ENCODE data around the gene PRKD2.
"Not testable (repeated sequence)": the region's sequence is repeated elsewhere in the genome, so short reads cannot be mapped to it uniquely, and the experiment has no call there.

The PRKD2 gene

DNA sequence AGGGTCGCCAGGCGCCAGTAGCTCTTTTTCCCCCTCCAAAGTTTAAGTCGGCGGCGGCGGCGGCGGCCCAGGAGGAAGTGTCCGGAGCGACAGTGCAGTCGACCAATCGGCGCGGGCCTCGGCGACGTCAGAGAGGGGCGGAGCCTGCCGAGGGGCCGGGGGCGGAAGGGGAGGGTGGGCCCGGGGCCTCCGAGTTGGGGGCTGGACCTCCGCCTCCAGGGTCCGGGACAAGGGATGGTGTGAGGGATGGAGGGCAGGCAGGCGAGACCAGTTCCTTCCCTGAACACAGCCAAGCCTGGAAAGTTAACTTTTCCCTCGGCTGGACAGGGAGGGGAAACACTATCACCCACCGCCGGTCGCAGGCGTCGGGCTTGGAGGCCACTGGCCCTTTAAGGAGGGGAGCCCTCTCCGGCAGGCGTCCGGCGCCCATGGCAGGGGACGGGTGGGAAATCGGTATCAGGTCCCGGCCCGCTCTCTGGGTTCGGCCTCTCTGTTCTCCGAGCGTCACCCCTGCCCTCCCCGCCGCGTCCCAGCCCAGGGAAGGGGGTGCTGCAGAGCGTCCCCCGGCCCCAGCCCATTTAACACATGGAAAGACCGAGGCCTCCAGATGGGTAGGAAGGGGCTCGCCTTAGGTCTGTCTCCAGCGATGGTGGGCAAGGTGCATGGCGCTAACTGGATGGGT, at the start of gene PRKD2:
PRKD2 (minus strand) TSS at position 81 of the 682 bp plus-strand sequence. CDS start 744 bp downstream, outside the sequence.
- FAIRE-seq (peak; percentile 56), DNase-seq (ENCODE audit: insufficient read length, low spot score) (peak; percentile 73)

DNA sequence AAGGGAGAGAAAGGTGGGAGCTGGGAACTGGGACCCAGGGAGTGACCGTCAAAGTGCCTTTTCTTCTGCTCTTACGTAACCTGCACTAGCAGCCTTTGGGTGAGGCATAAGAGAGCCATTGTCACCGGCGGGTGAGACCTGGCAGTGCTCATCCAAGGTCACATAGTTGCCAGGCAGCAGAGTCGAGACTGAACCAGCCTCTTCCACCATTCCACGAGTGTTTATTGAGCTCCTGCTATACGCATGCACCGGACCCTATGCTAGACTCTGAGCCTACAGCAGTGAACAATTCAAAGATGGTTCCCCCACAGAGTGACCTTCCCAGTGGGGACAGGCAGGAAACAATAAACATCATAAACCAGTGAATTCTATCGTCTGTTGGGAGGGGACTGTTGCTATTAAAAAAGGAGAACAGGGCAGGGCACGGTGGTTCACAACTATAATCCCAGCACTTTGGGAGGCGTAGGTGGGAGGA, 47.9 kb upstream of the PRKD2 start:
- FAIRE-seq (no peak), DNase-seq (ENCODE audit: insufficient read length, low spot score) (no peak)

DNA sequence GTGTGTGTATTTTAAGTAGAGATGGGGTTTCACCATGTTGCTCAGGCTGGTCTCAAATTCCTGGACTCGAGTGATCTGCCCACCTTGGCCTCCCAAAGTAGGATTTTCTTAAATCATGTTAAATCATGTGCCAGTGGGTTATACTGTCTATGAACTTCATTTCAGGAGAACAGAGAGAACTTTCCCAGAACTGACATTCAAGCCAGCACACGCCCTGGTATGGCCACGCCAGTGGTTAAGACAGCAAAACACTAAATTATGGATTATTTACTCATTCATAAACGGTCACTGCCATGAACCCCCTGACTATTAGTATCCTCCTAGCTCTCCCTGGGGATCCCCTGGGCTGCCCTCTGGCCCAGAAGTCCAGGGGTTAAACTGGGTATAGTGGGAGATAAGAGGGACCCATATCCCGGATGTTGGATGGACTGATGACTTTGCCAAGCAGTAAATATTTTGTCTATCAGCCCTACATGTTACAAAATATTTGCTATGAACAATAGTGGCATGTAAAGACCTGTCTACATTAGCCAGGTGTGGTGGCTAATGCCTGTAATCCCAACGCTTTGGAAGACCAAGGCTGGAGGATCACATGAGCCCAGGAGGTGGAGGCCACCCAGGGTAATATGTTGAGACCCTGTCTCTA, 45.5 kb upstream of the PRKD2 start:
- DNase-seq (ENCODE audit: insufficient read length, low spot score) = no peak
- FAIRE-seq = no peak

DNA sequence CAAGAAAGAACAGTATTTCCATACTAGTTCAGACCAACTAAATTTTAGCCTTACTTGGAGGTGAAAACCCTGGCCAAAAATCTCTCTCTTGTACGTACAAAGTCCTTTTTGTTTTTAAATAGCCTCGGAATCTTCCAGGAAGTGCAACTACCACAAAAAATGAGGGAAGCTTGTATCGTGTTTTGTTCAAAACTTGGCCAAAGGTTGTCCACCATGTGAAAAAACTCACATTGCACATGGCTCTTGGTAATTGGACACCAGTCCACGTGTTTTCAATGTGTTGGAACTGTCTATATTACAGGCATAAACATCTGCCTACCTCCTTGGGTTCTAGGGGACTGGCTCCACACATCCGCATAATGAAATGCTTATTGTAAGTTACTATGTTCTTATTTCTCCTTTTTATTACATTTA, 44.5 kb upstream of the PRKD2 start:
- FAIRE-seq (no peak), DNase-seq (ENCODE audit: insufficient read length, low spot score) (no peak)

DNA sequence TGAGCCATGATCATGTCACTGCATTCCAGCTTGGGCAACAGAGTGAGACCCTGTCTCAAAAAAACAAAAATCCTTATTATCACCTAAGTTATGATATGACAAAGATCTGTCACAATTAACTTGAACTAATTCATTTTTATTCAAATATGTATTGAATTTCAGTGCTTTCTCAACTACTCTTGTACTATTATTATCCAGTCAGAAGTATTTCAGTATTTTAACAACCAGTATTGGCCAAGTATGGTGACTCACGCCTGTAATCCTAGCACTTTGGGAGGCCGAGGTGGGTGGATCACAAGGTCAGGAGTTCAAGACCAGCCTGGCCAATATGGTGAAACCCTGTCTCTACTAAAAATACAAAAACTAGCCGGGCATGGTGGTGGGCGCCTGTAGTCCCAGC, 44.0 kb upstream of the PRKD2 start:
- not testable (repeated sequence) for DNase-seq (ENCODE audit: insufficient read length, low spot score); FAIRE-seq

DNA sequence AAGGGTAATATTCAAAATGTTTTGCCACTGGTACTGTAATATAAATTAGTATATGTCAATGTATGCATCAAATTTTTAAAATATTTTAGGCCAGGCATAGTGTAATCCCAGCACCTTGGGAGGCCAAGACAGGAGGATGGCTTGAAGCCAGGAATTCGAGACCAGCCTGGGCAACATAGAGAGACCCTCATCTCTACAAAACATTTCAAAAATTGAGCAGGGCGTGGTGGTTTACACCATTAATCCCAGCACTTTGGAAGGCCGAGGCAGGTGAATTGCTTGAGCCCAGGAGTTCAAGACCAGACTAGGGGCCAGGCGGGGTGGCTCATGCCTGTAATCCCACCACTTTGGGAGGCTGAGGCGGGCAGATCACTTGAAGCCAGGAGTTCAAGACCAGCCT, 43.4 kb upstream of the PRKD2 start:
- FAIRE-seq = no peak
- no peak for DNase-seq (ENCODE audit: insufficient read length, low spot score)

DNA sequence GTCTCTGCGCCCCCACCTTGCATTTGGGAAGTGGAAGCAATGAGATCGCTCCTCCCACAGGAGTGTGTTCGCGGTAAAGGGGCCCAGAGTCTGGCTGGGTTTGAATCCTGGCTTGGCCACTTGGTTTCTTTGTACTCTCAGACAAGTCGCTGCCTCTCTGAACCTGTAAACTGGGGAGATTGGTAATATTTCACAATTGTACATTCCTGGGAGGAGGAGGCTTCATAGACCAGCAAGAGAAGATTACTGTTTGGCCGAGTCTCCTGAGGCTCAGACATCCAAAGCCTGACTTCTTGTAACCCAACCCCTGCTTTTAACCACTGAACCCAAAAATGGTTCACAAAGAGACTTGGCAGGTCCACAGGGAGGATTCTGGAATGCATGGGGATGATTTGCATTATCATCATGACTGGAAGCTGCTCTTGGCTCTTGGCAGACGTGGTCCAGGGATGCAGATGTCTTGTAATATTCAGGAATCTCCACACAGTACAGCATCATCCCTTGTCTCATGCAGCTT, 43.0 kb upstream of the PRKD2 start:
- DNase-seq (ENCODE audit: insufficient read length, low spot score) (no peak), FAIRE-seq (no peak)

DNA sequence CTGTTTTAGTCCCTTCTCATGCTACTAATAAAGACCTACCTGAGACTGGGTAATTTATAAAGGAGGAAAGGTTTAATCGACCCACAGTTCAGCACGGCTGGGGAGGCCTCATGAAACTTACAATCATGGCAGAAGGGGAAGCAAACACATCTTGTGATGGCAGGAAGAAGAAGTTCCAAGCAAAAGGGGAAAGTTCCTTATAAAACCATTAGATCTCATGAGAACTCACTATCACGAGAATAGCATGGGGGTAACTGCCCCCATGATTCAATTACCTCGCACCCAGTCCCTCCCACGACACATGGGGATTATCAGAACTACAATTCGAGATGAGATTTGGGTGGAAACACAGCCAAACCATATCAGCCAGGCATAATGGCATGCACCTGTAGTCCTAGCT, 42.3 kb upstream of the PRKD2 start:
- DNase-seq (ENCODE audit: insufficient read length, low spot score) (no peak), FAIRE-seq (no peak)

DNA sequence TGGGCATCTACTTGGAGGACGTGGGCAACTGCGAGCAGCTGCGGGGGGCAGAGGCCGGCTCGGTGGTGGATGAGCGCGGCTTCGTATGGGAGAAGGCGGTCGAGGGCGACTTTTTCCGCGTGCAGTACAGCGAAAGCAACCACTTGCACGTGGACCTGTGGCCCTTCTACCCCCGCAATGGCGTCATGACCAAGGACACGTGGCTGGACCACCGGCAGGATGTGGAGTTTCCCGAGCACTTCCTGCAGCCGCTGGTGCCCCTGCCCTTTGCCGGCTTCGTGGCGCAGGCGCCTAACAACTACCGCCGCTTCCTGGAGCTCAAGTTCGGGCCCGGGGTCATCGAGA, 39.6 kb upstream of the PRKD2 start:
- FAIRE-seq = no peak
- DNase-seq (ENCODE audit: insufficient read length, low spot score) = no peak

DNA sequence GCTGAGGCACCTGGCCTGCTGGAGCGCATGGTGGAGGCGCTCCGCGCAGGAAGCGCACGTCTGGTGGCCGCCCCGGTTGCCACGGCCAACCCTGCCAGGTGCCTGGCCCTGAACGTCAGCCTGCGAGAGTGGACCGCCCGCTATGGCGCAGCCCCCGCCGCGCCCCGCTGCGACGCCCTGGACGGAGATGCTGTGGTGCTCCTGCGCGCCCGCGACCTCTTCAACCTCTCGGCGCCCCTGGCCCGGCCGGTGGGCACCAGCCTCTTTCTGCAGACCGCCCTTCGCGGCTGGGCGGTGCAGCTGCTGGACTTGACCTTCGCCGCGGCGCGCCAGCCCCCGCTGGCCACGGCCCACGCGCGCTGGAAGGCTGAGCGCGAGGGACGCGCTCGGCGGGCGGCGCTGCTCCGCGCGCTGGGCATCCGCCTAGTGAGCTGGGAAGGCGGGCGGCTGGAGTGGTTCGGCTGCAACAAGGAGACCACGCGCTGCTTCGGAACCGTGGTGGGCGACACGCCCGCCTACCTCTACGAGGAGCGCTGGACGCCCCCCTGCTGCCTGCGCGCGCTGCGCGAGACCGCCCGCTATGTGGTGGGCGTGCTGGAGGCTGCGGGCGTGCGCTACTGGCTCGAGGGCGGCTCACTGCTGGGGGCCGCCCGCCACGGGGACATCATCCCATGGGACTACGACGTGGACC, 39.1 kb upstream of the PRKD2 start:
- no peak for DNase-seq (ENCODE audit: insufficient read length, low spot score)
- no peak for FAIRE-seq

DNA sequence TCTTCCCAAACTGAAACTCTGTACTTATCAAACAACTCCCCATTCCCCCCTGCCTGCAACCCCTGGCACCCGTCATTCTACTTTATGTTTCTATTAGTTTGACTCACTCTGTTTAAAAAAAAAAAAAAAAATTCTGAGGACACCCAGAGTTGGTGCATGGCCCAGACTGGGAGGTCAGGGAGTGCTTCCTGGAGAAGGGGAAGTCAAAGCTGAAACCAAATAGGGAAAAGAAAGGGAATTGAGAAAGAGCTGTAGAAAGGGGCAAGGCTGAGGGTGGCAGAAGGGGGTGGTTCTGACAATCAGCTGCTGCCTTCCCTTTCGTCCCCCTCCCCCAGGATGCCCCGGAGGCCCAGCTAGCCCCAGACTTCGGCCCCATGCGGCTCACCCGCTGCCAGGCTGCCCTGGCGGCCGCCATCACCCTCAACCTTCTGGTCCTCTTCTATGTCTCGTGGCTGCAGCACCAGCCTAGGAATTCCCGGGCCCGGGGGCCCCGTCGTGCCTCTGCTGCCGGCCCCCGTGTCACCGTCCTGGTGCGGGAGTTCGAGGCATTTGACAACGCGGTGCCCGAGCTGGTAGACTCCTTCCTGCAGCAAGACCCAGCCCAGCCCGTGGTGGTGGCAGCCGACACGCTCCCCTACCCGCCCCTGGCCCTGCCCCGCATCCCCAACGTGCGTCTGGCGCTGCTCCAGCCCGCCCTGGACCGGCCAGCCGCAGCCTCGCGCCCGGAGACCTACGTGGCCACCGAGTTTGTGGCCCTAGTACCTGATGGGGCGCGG, 38.4 kb upstream of the PRKD2 start:
- DNase-seq (ENCODE audit: insufficient read length, low spot score) (no peak), FAIRE-seq (no peak)

DNA sequence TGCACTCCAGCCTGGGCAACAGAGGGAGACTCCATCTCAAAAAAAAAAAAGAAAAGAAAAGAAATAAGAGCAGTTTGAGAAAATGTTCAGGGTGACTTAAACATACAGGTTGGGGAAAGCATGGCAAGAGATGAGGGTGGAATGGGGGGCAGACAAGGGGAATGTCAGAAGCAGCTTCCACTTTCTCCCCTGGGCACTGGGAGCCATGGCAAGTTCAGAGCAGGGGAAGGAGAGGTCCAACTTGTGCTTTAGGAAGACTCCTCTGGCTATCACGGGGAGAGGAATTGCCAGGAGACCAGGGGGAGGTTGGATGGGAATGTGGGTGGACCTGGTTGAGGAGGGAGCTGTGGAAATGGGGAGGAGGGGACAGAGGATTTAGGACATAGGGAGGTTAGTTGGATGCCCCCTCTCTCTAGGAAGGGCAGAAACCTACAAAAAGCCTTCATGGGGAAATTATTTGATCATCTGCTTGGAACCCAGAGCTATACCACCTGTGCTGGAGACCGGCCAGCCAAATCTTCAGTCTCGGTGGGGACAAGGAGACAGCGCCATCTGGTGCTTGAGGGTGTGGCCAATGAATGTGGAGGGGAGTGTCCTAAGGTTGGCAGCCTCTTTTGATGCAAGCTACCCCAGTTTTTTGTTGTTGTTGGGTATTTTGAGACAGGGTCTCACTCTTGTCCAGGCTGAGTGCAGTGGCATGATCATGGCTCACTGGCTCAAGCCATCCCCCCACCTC, 36.7 kb upstream of the PRKD2 start:
- peak; percentile 78 for DNase-seq (ENCODE audit: insufficient read length, low spot score)
- FAIRE-seq = peak; percentile 89

DNA sequence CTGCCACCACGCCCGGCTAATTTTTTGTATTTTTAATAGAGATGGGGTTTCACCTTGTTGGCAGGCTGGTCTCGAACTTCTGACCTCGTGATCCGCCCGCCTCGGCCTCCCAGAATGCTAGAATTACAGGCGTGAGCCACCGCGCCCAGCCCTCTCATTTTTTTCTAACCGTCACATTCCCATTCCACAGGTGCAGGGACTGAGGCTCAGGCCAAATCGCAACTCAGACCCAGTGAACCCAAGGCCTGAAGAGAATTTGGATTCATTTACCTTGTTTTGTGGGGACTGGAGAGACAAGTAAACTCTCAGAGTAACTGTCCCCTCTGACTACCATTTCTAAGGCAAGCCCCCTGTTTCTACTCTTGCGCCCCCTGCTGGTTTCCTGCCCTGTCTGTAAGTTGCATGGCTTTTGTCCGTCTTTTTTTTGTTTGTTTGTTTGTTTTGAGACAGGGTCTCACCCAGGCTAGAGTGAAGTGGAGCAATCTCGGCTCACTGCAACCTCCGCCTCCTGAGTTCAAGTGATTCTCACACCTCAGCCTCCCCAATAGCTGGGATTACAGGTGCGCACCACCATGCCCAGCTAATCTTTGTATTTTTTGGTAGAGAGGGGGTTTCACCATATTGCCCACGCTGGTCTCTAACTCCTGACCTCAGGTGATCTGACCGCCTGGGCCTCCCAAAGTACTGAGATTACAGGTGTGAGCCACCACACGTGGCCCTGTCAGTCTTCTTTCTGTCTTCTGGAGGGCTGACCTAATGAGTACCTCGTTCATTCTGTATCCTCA, 31.6 kb upstream of the PRKD2 start:
- no peak for DNase-seq (ENCODE audit: insufficient read length, low spot score)

DNA sequence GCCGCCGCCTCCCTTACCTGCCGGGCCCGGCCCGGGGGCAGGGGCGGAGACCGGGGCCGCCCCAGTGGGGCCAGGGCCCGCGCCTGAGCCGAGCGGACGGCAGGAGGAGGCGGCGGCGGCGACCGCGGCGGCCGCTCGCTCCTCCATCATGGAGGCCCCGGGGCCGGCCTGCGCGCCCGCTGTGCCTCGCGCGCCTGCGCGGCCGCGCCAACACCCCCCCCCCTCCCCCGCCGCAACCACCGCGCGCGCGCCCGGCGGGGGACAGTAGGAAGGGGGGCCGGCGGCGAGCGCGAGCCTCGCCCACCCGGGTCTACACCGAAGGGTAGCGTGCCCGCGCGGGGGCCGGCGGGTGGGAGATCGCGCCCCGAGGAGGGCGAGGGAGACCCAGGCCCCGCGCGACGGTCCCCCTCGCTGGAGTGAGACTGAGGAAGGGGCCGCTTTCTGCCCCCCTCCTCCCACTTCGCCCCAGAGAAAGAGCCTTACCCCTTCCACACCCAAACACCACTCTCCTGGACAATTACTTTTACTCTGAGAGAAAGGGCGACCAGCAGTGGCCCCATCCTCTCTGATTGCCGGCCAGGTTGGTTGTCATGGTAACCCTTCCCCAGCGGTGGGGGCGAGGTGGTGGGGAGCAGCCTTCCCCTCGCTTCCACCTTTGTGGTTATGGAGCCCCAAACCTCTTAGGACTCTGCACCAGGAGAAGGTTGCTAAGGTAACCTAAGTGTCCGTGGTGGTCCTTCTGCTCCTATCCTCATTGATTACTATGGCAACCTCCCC, 29.6 kb upstream of the PRKD2 start, which contains the start of gene STRN4:
STRN4 (minus strand) TSS at position 170 of the 777 bp plus-strand sequence; CDS start at position 150, 20 bp downstream.
- FAIRE-seq (peak; percentile 28), DNase-seq (ENCODE audit: insufficient read length, low spot score) (peak; percentile 87)

More for the DNA sequence above, 31.6 kb upstream of the PRKD2 start:
- FAIRE-seq = peak; percentile 90

DNA sequence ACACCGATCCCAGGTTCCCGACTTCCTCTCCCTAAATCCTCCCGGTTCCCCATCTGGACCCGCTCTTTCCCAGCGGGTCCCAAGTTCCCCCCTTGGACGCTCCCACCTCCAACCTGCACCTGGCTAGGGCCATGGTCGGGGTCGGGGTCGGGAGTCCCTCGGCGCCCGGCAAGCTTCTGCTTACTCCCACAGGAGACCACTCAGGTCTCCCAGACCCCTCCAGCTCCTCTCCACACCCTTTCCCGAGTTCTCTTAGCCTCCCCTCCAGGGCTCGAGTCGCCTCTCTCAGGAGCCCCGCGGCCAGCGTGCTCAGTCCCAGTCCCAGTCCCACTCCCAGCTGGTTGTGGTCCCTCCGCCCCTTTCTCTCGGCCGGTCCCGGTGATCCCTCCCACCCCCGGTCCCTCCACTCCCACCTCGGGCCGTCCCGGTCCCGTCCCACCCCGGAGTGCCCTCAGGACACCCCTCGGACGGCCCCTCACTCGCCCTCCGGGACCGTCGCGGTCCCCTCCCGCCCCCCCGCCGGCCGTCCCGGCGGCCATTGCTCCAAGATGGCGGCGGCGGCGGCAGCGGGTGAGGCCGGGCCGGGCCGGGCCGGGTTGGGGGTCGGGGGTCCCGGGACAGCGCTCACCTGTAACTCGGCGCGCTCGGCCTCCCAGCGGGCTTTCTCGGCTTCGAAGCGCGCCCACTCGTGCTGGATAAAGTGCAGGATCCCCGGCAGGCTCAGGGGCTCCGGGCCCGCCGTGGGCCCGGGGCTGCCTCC, 28.8 kb upstream of the PRKD2 start, which contains the start of gene FKRP:
FKRP (plus strand) TSS at position 537 of the 760 bp plus-strand sequence. CDS start 9,394 bp downstream, outside the sequence.
- DNase-seq (ENCODE audit: insufficient read length, low spot score) (no peak), FAIRE-seq (no peak)

DNA sequence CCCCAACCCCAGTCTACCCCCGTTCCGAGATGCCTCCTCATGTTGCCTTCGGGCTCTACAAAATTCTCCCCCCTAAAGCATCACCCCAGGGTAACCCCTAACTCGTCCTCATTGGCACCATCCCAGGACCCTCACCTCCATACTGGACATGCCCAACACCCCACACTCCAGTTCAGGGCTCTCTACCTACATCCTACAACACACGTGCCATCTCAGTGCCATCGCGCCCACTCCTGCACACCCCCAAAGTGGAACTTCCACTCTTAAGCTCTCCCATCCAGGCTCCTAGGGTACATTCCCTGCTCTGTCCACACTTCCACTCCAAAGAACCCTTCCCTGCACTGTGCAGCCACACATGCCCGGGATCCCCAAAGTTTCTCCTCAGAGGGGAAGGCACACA, 28.1 kb upstream of the PRKD2 start:
- FAIRE-seq (no peak), DNase-seq (ENCODE audit: insufficient read length, low spot score) (no peak)

DNA sequence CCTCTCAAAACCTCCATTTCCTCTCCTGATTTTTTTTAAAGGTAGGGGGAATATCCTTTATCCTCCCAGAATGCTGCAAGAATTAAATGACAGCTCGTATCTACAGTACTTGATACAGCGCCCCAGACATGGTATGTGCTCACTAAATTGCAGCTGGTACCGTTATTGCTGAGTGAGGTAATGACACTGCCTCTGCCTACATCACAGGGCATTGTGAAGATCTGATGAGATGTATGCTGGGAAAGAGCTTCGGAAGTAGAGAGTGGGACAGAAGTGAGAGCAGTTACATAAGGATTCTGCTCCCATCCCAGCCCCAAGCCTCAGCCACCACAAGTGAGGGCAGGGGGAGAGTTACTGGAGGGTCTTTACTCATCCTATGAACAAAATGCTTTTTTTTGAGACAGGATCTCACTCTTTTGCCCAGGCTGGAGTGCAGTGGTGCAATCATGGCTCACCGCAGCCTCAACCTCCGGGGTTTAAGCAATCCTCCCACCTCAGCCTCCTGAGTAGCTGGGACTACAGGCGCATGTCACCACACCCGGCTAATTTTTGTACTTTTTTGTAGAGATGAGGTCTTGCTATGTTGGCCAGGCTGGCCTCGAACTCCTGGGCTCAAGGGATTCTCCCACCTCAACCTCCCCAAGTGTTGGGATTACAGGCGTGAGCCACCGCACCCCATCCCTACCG, 27.2 kb upstream of the PRKD2 start:
- FAIRE-seq (no peak), DNase-seq (ENCODE audit: insufficient read length, low spot score) (no peak)
